K562 (cell line): ENCODE data around the gene REC8. TPM values are rescaled to one million over a fixed set of nuclear protein-coding genes. Genes with fewer than 3 reads are reported as not detected.
A peak's percentile ranks its signal among the peaks of the same experiment; 100 is the strongest.

Source experiments
- polyA plus RNA-seq, 8 experiments: library from polyadenylated mRNA; depleted of rRNA in 4 of 8; stranded (reverse) in 5 of 8; unstranded in 3 of 8; fragments of >200 nt; fragmentation: Nextera tagmentation in 2 of 8; fragmentation: Illumina TruSeq in 1 of 8; extraction: Ambion mirVana in 2 of 8; extraction: Trizol in 1 of 8; gene quantifications; 2 replicates each; pipeline versions ENCODE4 v1.2.1 to v1.2.3, GENCODE V29; 2011 to 2014; ENCODE audit warnings: inconsistent platforms in 1 of 8, missing spikeins in 1 of 8
- total RNA-seq, 7 experiments: library from RNA; depleted of rRNA in 6 of 7; stranded (reverse); fragments of >200 nt in 6 of 7; fragmentation: Illumina TruSeq in 2 of 7; extraction: Trizol in 2 of 7; gene quantifications; 2 replicates each; pipeline versions ENCODE4 v1.2.1 to v1.2.3, GENCODE V29; 2011 to 2021; ENCODE audit warnings: low replicate concordance in 1 of 7
- TF ChIP-seq, protein P1 (sequence below), 2 experiments: fragments of 150-350 bp in 1 of 2; IDR thresholded peaks; 2 replicates each; pipeline ENCODE4 v1.6.1; 2012 to 2016; ENCODE audit warnings: low read depth in 2 of 2, low read length in 2 of 2, mild to moderate bottlenecking in 1 of 2, moderate library complexity in 1 of 2
- TF ChIP-seq, protein P2 (sequence below): sonication (generic); formaldehyde crosslinking; IDR thresholded peaks from 2 replicates; pipeline ENCODE4 v1.4.0; 2020; ENCODE audit warnings: mild to moderate bottlenecking, missing genetic modification reagents

REC8 gene
- total and polyA plus RNA-seq, 9 of the 15 experiments (the other 6 are each of a cell fraction or from before 2014, with no cell fraction given), result 0.11 to 2.5 (median 0.85) TPM

DNA sequence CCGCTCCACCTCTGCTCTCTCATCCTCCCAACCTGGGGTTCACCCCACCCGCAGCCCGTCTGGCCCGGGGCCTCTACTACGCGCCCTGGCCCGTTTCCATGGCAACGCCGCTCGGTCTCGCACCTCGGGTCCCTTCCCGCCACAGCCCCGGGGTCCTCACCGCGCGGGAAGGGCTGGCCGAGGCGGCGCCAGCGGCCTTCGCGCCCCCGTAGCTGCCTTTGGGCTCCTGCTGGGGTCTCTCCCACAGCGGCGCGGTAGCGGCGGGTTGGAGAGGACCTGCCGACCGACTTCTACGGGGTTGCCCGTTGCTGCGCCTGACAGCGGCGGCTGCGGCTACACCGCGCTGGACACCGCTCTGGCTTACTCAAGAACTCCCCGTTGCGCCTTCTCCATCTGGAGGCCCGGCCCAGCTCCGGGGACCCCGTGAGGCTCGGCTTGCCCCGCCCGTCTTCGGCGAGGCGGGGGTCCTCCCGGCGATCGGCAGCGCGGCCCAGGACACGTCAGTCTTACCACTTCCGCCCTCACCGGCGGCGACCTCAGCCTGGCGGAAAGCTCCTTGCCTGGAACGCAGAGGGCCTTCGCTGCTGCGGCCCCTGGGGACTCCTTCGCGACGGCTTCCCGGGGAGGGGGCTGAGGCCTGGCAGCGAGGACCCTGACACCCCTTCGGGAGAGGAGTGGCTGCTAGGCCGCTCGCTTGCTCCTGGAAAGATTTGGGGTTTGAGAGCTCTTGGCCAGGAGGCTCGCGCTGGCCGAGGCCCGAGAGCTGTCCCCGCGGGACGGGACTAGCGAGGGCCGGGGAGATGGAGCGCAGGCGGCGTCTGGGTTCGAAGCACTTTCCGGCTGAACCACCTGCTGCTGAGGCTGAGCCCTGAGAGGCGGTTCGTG lies 23.5 kb downstream of the REC8 start, which contains the start of gene TM9SF1 (continued):
- TF ChIP-seq, protein P1, sequence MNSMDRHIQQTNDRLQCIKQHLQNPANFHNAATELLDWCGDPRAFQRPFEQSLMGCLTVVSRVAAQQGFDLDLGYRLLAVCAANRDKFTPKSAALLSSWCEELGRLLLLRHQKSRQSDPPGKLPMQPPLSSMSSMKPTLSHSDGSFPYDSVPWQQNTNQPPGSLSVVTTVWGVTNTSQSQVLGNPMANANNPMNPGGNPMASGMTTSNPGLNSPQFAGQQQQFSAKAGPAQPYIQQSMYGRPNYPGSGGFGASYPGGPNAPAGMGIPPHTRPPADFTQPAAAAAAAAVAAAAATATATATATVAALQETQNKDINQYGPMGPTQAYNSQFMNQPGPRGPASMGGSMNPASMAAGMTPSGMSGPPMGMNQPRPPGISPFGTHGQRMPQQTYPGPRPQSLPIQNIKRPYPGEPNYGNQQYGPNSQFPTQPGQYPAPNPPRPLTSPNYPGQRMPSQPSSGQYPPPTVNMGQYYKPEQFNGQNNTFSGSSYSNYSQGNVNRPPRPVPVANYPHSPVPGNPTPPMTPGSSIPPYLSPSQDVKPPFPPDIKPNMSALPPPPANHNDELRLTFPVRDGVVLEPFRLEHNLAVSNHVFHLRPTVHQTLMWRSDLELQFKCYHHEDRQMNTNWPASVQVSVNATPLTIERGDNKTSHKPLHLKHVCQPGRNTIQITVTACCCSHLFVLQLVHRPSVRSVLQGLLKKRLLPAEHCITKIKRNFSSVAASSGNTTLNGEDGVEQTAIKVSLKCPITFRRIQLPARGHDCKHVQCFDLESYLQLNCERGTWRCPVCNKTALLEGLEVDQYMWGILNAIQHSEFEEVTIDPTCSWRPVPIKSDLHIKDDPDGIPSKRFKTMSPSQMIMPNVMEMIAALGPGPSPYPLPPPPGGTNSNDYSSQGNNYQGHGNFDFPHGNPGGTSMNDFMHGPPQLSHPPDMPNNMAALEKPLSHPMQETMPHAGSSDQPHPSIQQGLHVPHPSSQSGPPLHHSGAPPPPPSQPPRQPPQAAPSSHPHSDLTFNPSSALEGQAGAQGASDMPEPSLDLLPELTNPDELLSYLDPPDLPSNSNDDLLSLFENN (IDR thresholded peaks at IDR 0.05; ENCODE audit: low read depth in 2 of 2, low read length in 2 of 2), result no peak
- TF ChIP-seq, protein P2, sequence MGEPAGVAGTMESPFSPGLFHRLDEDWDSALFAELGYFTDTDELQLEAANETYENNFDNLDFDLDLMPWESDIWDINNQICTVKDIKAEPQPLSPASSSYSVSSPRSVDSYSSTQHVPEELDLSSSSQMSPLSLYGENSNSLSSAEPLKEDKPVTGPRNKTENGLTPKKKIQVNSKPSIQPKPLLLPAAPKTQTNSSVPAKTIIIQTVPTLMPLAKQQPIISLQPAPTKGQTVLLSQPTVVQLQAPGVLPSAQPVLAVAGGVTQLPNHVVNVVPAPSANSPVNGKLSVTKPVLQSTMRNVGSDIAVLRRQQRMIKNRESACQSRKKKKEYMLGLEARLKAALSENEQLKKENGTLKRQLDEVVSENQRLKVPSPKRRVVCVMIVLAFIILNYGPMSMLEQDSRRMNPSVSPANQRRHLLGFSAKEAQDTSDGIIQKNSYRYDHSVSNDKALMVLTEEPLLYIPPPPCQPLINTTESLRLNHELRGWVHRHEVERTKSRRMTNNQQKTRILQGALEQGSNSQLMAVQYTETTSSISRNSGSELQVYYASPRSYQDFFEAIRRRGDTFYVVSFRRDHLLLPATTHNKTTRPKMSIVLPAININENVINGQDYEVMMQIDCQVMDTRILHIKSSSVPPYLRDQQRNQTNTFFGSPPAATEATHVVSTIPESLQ (CRISPR knock-in tag), result peak; percentile 40; the same call in 1 of the 2 replicates
